Endothelial cell of umbilical vein (primary cell): Measurements from ENCODE around the gene GTF2B. TPM values are rescaled to one million over a fixed set of nuclear protein-coding genes. Genes with fewer than 3 reads are reported as not detected.

Experiments
- BruUV-seq: library from RNA; stranded (reverse); fragments of 400-500 nt; replicated peaks from 2 replicates; lab custom pipeline; 2021; lab: Mats Ljungman, UMichigan
- CTCF ChIA-PET: fragments of 300-600, 350-600 bp; sonication (Branson Sonifier 250); formaldehyde crosslinking; loops from one replicate; lab custom pipeline; 2021; ENCODE audit warnings: antibody characterized with exemption, inconsistent platforms; lab: Charles Lee
- POLR2A ChIA-PET: fragments of 300-600, 350-600 bp; sonication (Branson Sonifier 250); formaldehyde crosslinking; loops from one replicate; lab custom pipeline; 2021; ENCODE audit warnings: antibody characterized with exemption, inconsistent platforms; lab: Charles Lee
- DNase-seq: peaks from one replicate; pipeline ENCODE4 v3.0.0-alpha.2; 2011; ENCODE audit warnings: low read depth, low spot score
- FAIRE-seq: peaks from 2 replicates; lab custom pipeline; 2011; peaks lifted over from hg19 to GRCh38; lab: Jason Lieb, UNC
- H2AFZ ChIP-seq: 2 replicates; pipeline ENCODE4 v1.6.0; 2012; ENCODE audit warnings: low read depth, low read length, control low read depth, inconsistent platforms
- H3K27ac ChIP-seq: 2 replicates; pipeline ENCODE4 v1.5.1; 2011; ENCODE audit warnings: low read depth, mild to moderate bottlenecking, control low read depth, low read length, moderate library complexity; ENCODE audit not compliant: insufficient read depth
- H3K27me3 ChIP-seq, 2 experiments: 2 replicates each; pipeline versions ENCODE4 v1.6.0 to v1.6.1; 2011; ENCODE audit warnings: low read length in 2 of 2, mixed read lengths in 1 of 2; ENCODE audit not compliant: control insufficient read depth in 2 of 2, insufficient read depth in 2 of 2
- H3K36me3 ChIP-seq, 2 experiments: 2 replicates in 1 of 2; 3 replicates in 1 of 2; pipeline ENCODE4 v1.5.1; 2011; ENCODE audit warnings: low read length in 2 of 2, mild to moderate bottlenecking in 1 of 2, moderate library complexity in 1 of 2; ENCODE audit not compliant: control insufficient read depth in 2 of 2, insufficient read depth in 2 of 2; ENCODE audit errors: extremely low read depth in 1 of 2
- H3K4me1 ChIP-seq: 3 replicates; pipeline ENCODE4 v1.5.1; 2011; ENCODE audit warnings: mild to moderate bottlenecking, low read length; ENCODE audit not compliant: control insufficient read depth, insufficient read depth; ENCODE audit errors: extremely low read depth
- H3K4me2 ChIP-seq: 2 replicates; pipeline ENCODE4 v1.6.1; 2011; ENCODE audit warnings: low read length, control low read depth, mixed read lengths; ENCODE audit not compliant: insufficient read depth
- H3K4me3 ChIP-seq, 3 experiments: fragments of 200-600 bp in 1 of 3; sonication (generic), shearing (Covaris generic) in 1 of 3; replicated peaks in 1 of 3; 2 replicates each; pipeline ENCODE4 v1.5.1; 2011 to 2016; ENCODE audit warnings: control low read depth in 3 of 3, low read length in 3 of 3, mild to moderate bottlenecking in 2 of 3, inconsistent platforms in 1 of 3, low read depth in 1 of 3, moderate library complexity in 1 of 3; ENCODE audit not compliant: insufficient read depth in 1 of 3
- H3K79me2 ChIP-seq: 2 replicates; pipeline ENCODE4 v1.6.0; 2012; ENCODE audit warnings: low read length, inconsistent platforms; ENCODE audit not compliant: control insufficient read depth, insufficient read depth
- H3K9ac ChIP-seq: replicated peaks from 2 replicates; pipeline ENCODE3; 2011; ENCODE audit warnings: low read length, control low read depth; ENCODE audit not compliant: insufficient read depth; ENCODE audit errors: extremely low read depth
- H3K9me1 ChIP-seq: replicated peaks from 3 replicates; pipeline ENCODE4 v1.6.0; 2011; ENCODE audit warnings: mild to moderate bottlenecking, low read length; ENCODE audit not compliant: control insufficient read depth, insufficient read depth; ENCODE audit errors: extremely low read depth
- H3K9me3 ChIP-seq: replicated peaks from 2 replicates; pipeline ENCODE4 v1.5.1; 2012; ENCODE audit warnings: low read length, inconsistent platforms; ENCODE audit not compliant: control insufficient read depth, insufficient read depth
- H4K20me1 ChIP-seq: replicated peaks from 2 replicates; pipeline ENCODE3; 2011; ENCODE audit warnings: mild to moderate bottlenecking, low read length; ENCODE audit not compliant: control insufficient read depth, insufficient read depth; ENCODE audit errors: extremely low read depth
- CTCF ChIP-seq, 2 donors: IDR thresholded peaks; 1 replicate in 1 of 2; 2 replicates in 1 of 2; pipeline ENCODE4 v1.5.1; 2011; ENCODE audit warnings: low read length in 2 of 2, mild to moderate bottlenecking in 2 of 2, moderate library complexity in 2 of 2, control low read depth in 1 of 2, inconsistent platforms in 1 of 2, low read depth in 1 of 2; ENCODE audit not compliant: insufficient read depth in 1 of 2; ENCODE audit errors: extremely low read depth in 1 of 2
- EZH2 ChIP-seq: IDR thresholded peaks from 2 replicates; pipeline ENCODE4 v1.6.1; 2012; ENCODE audit warnings: borderline replicate concordance, low read depth, mild to moderate bottlenecking, moderate library complexity, low read length, inconsistent platforms; ENCODE audit not compliant: severe bottlenecking
- FOS ChIP-seq: IDR thresholded peaks from 2 replicates; pipeline ENCODE4 v1.6.1; 2011; ENCODE audit warnings: mild to moderate bottlenecking, low read length, moderate library complexity, borderline replicate concordance; ENCODE audit not compliant: insufficient read depth
- GATA2 ChIP-seq: IDR thresholded peaks from 2 replicates; pipeline ENCODE4 v1.7.0; 2011; ENCODE audit warnings: low read depth, mild to moderate bottlenecking, moderate library complexity, mixed read lengths, low read length; ENCODE audit not compliant: insufficient read length, insufficient read depth
- JUN ChIP-seq: IDR thresholded peaks from 2 replicates; pipeline ENCODE4 v1.6.1; 2011; ENCODE audit warnings: borderline replicate concordance, low read depth; ENCODE audit not compliant: insufficient read length, insufficient read depth
- MYC ChIP-seq: IDR thresholded peaks from one replicate; pipeline ENCODE4 v1.6.1; 2011; ENCODE audit warnings: mild to moderate bottlenecking, low read depth, low read length
- POLR2A ChIP-seq: IDR thresholded peaks from 2 replicates; pipeline ENCODE4 v1.6.1; 2012; ENCODE audit warnings: low read depth, mild to moderate bottlenecking, control low read depth, low read length
- POLR2AphosphoS5 ChIP-seq: IDR thresholded peaks from 2 replicates; pipeline ENCODE4 v1.6.1; 2012; ENCODE audit warnings: low read depth, mild to moderate bottlenecking, control low read depth, low read length, moderate library complexity; ENCODE audit not compliant: insufficient read depth
- dilution Hi-C: fragments of 300-500 bp; cut with MboI; formaldehyde crosslinking; loops from one replicate; pipeline ENCODE4 v1.15.0; 2019; ENCODE audit warnings: low sequenced_read_pairs; ENCODE audit not compliant: extremely low pct_ligation_motif_present
- intact Hi-C: fragments of 100-400 bp; cut with micrococcal nuclease; formaldehyde crosslinking; loops from one replicate; pipeline ENCODE4 v1.10.0; 2022
- polyA plus RNA-seq, 4 experiments: library from polyadenylated mRNA; depleted of rRNA in 3 of 4; stranded (reverse) in 3 of 4; unstranded in 1 of 4; fragments of >200 nt; gene quantifications; 2 replicates each; pipeline versions ENCODE4 v1.2.1 to v1.2.3, GENCODE V29; 2011 to 2012; ENCODE audit warnings: missing spikeins in 1 of 4
- total RNA-seq: library from RNA; stranded (reverse); gene quantifications from 2 replicates; pipeline ENCODE4 v1.2.3, GENCODE V29; 2021

Gene GTF2B
- total and polyA plus RNA-seq, 2 donors (not counting 3 experiments of a cell fraction or from before 2014, with no cell fraction given), result 19.8 to 20.0 TPM

- no peak for TF ChIP-seq JUN
- TF ChIP-seq MYC, result no peak
- no peak for TF ChIP-seq CTCF (IDR thresholded peaks at IDR 0.05; ENCODE audit: extremely low read depth in 1 of 2, insufficient read depth in 1 of 2, low read depth in 1 of 2, low read length in 2 of 2)
- TF ChIP-seq POLR2AphosphoS5, result no peak
- TF ChIP-seq FOS, result no peak
- TF ChIP-seq GATA2, result no peak
- TF ChIP-seq POLR2A, result no peak
- no peak for TF ChIP-seq EZH2
- no peak overlapping the region for H3K4me3 ChIP-seq
- POLR2A ChIA-PET, result no interaction called here
- no peaks in the 10 kb centered on the region for H4K20me1 ChIP-seq
- no peak overlapping the region for H2AFZ ChIP-seq
- intact Hi-C loops (loop anchor here (1.0 to 5.0 kb wide), 3 partner anchors 199 to 519 kb away; no protein-coding TSS in a partner anchor), dilution Hi-C loops (no loop called here)
- no peaks in the 10 kb centered on the region for H3K79me2 ChIP-seq
- H3K36me3 ChIP-seq, result peaks cover 3 to 13% of the 10 kb centered on the region in 2 experiments
- CTCF ChIA-PET, result interaction anchor here (0.8 kb wide), 1 partner anchor 519 kb away, joined by 3 read pairs; no protein-coding TSS in a partner anchor
- no peak for FAIRE-seq
- no peak overlapping the region for H3K4me2 ChIP-seq
- no peaks in the 10 kb centered on the region for H3K9me3 ChIP-seq
- H3K27me3 ChIP-seq, result no peaks in the 10 kb centered on the region
- no peaks in the 10 kb centered on the region for H3K9me1 ChIP-seq
- BruUV-seq, result no TSS peak
- H3K27ac ChIP-seq, result no peak overlapping the region
- no peak overlapping the region for H3K9ac ChIP-seq
- no peak for DNase-seq
- H3K4me1 ChIP-seq, result no peaks in the 10 kb centered on the region
Observed at GRCh38 chr1:88936223-88936523, 44.8 kb upstream of the GTF2B start.
